Mesenchymal stem cell (in vitro differentiated cells and primary cell): Measurements from ENCODE around the gene RAET1G.

ENCODE experiments used
- DNase-seq: peaks from one replicate; pipeline ENCODE4 v3.0.0-alpha.2; 2013
- H2AFZ ChIP-seq: one replicate; pipeline ENCODE4 v1.6.1; 2013; ENCODE audit warnings: low read depth, mild to moderate bottlenecking, control low read depth, inconsistent platforms, low read length, moderate library complexity
- H2AK5ac ChIP-seq: 2 replicates; pipeline ENCODE4 v1.6.1; 2013; ENCODE audit warnings: low read length, moderate library complexity, mild to moderate bottlenecking, inconsistent platforms; ENCODE audit not compliant: severe bottlenecking
- H2BK120ac ChIP-seq: one replicate; pipeline ENCODE4 v1.6.1; 2013; ENCODE audit warnings: low read depth, mild to moderate bottlenecking, inconsistent platforms, low read length, moderate library complexity
- H2BK12ac ChIP-seq, 2 experiments: one replicate each; pipeline ENCODE4 v1.6.1; 2013; ENCODE audit warnings: inconsistent platforms in 2 of 2, low read length in 2 of 2, mild to moderate bottlenecking in 2 of 2, moderate library complexity in 2 of 2, control low read depth in 1 of 2
- H2BK15ac ChIP-seq: one replicate; pipeline ENCODE4 v1.6.1; 2013; ENCODE audit warnings: mild to moderate bottlenecking, low read depth, inconsistent platforms; ENCODE audit not compliant: poor library complexity, severe bottlenecking
- H2BK5ac ChIP-seq: 2 replicates; pipeline ENCODE4 v1.6.1; 2013; ENCODE audit warnings: low read depth, mild to moderate bottlenecking, low read length, control low read depth, inconsistent platforms; ENCODE audit not compliant: poor library complexity, severe bottlenecking
- H3K14ac ChIP-seq, 2 experiments: one replicate each; pipeline ENCODE4 v1.6.1; 2013; ENCODE audit warnings: inconsistent platforms in 2 of 2, low read length in 2 of 2, control low read depth in 1 of 2, mild to moderate bottlenecking in 1 of 2, moderate library complexity in 1 of 2
- H3K18ac ChIP-seq, 2 experiments: one replicate each; pipeline ENCODE4 v1.6.1; 2013; ENCODE audit warnings: inconsistent platforms in 2 of 2, low read length in 2 of 2, control low read depth in 1 of 2, low read depth in 1 of 2, mild to moderate bottlenecking in 1 of 2
- H3K23ac ChIP-seq, 2 experiments: one replicate each; pipeline ENCODE4 v1.6.1; 2013; ENCODE audit warnings: inconsistent platforms in 2 of 2, low read length in 2 of 2, mild to moderate bottlenecking in 2 of 2, moderate library complexity in 2 of 2, control low read depth in 1 of 2
- H3K27ac ChIP-seq: 2 replicates; pipeline ENCODE4 v1.5.1; 2013; ENCODE audit warnings: mild to moderate bottlenecking, moderate library complexity, low read length, control low read depth, inconsistent platforms; ENCODE audit not compliant: poor library complexity, severe bottlenecking
- H3K27me3 ChIP-seq, 2 experiments: 2 replicates each; pipeline versions ENCODE4 v1.6.1 to v1.7.0; 2013; ENCODE audit warnings: low read length in 2 of 2, mild to moderate bottlenecking in 2 of 2, moderate library complexity in 2 of 2, control low read depth in 1 of 2, inconsistent platforms in 1 of 2; ENCODE audit not compliant: control insufficient read depth in 1 of 2, insufficient read depth in 1 of 2
- H3K36me3 ChIP-seq, 2 experiments: 2 replicates each; pipeline versions ENCODE4 v1.6.1 to v1.7.0; 2013; ENCODE audit warnings: low read length in 2 of 2, control low read depth in 1 of 2, inconsistent platforms in 1 of 2, low read depth in 1 of 2, mild to moderate bottlenecking in 1 of 2; ENCODE audit not compliant: insufficient read depth in 2 of 2, control insufficient read depth in 1 of 2
- H3K4ac ChIP-seq, 2 experiments: one replicate each; pipeline ENCODE4 v1.6.1; 2013; ENCODE audit warnings: inconsistent platforms in 2 of 2, low read length in 2 of 2, mild to moderate bottlenecking in 2 of 2, moderate library complexity in 2 of 2, control low read depth in 1 of 2, low read depth in 1 of 2
- H3K4me1 ChIP-seq: 2 replicates; pipeline ENCODE4 v1.6.1; 2013; ENCODE audit warnings: low read depth, low read length, control low read depth; ENCODE audit not compliant: control insufficient read depth, insufficient read depth
- H3K4me2 ChIP-seq: 2 replicates; pipeline ENCODE4 v1.6.1; 2013; ENCODE audit warnings: low read length, mild to moderate bottlenecking, inconsistent platforms; ENCODE audit not compliant: poor library complexity, severe bottlenecking
- H3K4me3 ChIP-seq, 2 experiments: 2 replicates each; pipeline versions ENCODE4 v1.5.1 to v1.7.0; 2013; ENCODE audit warnings: low read length in 2 of 2, mild to moderate bottlenecking in 2 of 2, control low read depth in 1 of 2, low read depth in 1 of 2; ENCODE audit not compliant: insufficient read depth in 1 of 2
- H3K79me1 ChIP-seq: replicated peaks from 2 replicates; pipeline ENCODE4 v1.6.1; 2013; ENCODE audit warnings: mild to moderate bottlenecking, control low read depth, low read length, inconsistent platforms; ENCODE audit not compliant: poor library complexity, severe bottlenecking
- H3K9ac ChIP-seq: 2 replicates; pipeline ENCODE4 v1.7.0; 2013; ENCODE audit warnings: mild to moderate bottlenecking, low read length, moderate library complexity
- H3K9me3 ChIP-seq: 2 replicates; pipeline ENCODE4 v1.7.0; 2013; ENCODE audit warnings: mild to moderate bottlenecking, low read length; ENCODE audit not compliant: control insufficient read depth
- H4K8ac ChIP-seq: one replicate; pipeline ENCODE4 v1.6.1; 2013; ENCODE audit warnings: inconsistent platforms, mild to moderate bottlenecking, low read length, moderate library complexity
- H4K91ac ChIP-seq: one replicate; pipeline ENCODE4 v1.6.1; 2013; ENCODE audit warnings: mild to moderate bottlenecking, low read length, inconsistent platforms
- WGBS: methylation state at CpG from one replicate; pipeline ENCODE4 v1.1.7; 2013; ENCODE audit warnings: mixed read lengths; 5-methylcytosine and 5-hydroxymethylcytosine counted together

The RAET1G gene

GRCh38 chr6:149888659-149889058 lies 34.3 kb downstream of the RAET1G start:
- peak; percentile 16 for DNase-seq
- H3K23ac ChIP-seq, result no peak overlapping the region
- H2BK5ac ChIP-seq, result no peak overlapping the region
- no peak overlapping the region for H3K27ac ChIP-seq
- no peak overlapping the region for H2AK5ac ChIP-seq
- H4K91ac ChIP-seq, result no peak overlapping the region
- H2BK12ac ChIP-seq, result no peak overlapping the region
- no peaks in the 10 kb centered on the region for H3K79me1 ChIP-seq
- no peak overlapping the region for H2BK120ac ChIP-seq
- H4K8ac ChIP-seq, result no peak overlapping the region
- H3K36me3 ChIP-seq, result no peaks in the 10 kb centered on the region
- H3K4me1 ChIP-seq, result no peaks in the 10 kb centered on the region
- H2BK15ac ChIP-seq, result no peak overlapping the region
- H2AFZ ChIP-seq, result no peak overlapping the region
- peaks cover 0 to 47% of the 10 kb centered on the region in 2 experiments for H3K27me3 ChIP-seq
- H3K4me2 ChIP-seq, result no peak overlapping the region
- no peak overlapping the region for H3K4me3 ChIP-seq
- no peak overlapping the region for H3K14ac ChIP-seq
- H3K9ac ChIP-seq, result no peak overlapping the region
- no peaks in the 10 kb centered on the region for H3K9me3 ChIP-seq
- WGBS, result 70% methylated on average over 1 of the region's 1 CpG
- H3K4ac ChIP-seq, result no peak overlapping the region
- no peak overlapping the region for H3K18ac ChIP-seq

- WGBS, result 90% methylated on average over 9 of the region's 9 CpGs
- no peak overlapping the region for H3K18ac ChIP-seq
- H3K4ac ChIP-seq, result no peak overlapping the region
Measured at GRCh38 chr6:149888093-149888492, 34.8 kb downstream of the RAET1G start.

GRCh38 chr6:149887343-149887742 lies 35.6 kb downstream of the RAET1G start:
- Histone ChIP-seq H2AFZ (no peak overlapping the region), H2BK15ac (no peak overlapping the region), H3K79me1 (no peaks in the 10 kb centered on the region), H3K4me3 (no peak overlapping the region), H3K27me3 (peaks cover 0 to 47% of the 10 kb centered on the region in 2 experiments), H2AK5ac (no peak overlapping the region), H4K91ac (no peak overlapping the region), H3K9ac (peak overlapping the region; percentile 9), H3K9me3 (no peaks in the 10 kb centered on the region), H2BK120ac (no peak overlapping the region), H3K4me2 (no peak overlapping the region), H3K14ac (no peak overlapping the region), H3K23ac (no peak overlapping the region), H2BK5ac (no peak overlapping the region), H3K18ac (no peak overlapping the region), H3K4ac (no peak overlapping the region), H3K36me3 (no peaks in the 10 kb centered on the region), H3K27ac (no peak overlapping the region), H4K8ac (no peak overlapping the region), H2BK12ac (no peak overlapping the region), H3K4me1 (no peaks in the 10 kb centered on the region)
- DNase-seq, result peak; percentile 65
- WGBS, result 49% methylated on average over 2 of the region's 3 CpGs

More at GRCh38 chr6:149888093-149888492, 34.8 kb downstream of the RAET1G start:
- Histone ChIP-seq H2BK15ac (no peak overlapping the region), H3K4me3 (no peak overlapping the region), H2AK5ac (no peak overlapping the region), H4K8ac (peak overlapping the region; percentile 45), H3K27ac (no peak overlapping the region), H3K36me3 (no peaks in the 10 kb centered on the region), H3K9ac (no peak overlapping the region), H3K4me1 (no peaks in the 10 kb centered on the region), H3K23ac (no peak overlapping the region), H4K91ac (no peak overlapping the region), H3K4me2 (no peak overlapping the region), H2AFZ (no peak overlapping the region), H3K14ac (no peak overlapping the region), H3K9me3 (no peaks in the 10 kb centered on the region), H2BK120ac (no peak overlapping the region), H3K27me3 (peaks cover 0 to 47% of the 10 kb centered on the region in 2 experiments), H2BK5ac (no peak overlapping the region), H2BK12ac (no peak overlapping the region), H3K79me1 (no peaks in the 10 kb centered on the region)
- no peak for DNase-seq

GRCh38 chr6:149885888-149886287 lies 37.0 kb downstream of the RAET1G start:
- Histone ChIP-seq H3K18ac (no peak overlapping the region), H3K4me3 (no peak overlapping the region), H3K14ac (no peak overlapping the region), H3K4me1 (no peaks in the 10 kb centered on the region), H3K9me3 (no peaks in the 10 kb centered on the region), H3K23ac (no peak overlapping the region), H3K27me3 (peaks cover 0 to 55% of the 10 kb centered on the region in 2 experiments), H2AFZ (no peak overlapping the region), H2AK5ac (no peak overlapping the region), H4K8ac (no peak overlapping the region), H3K27ac (no peak overlapping the region), H3K36me3 (no peaks in the 10 kb centered on the region), H2BK12ac (no peak overlapping the region), H3K4ac (no peak overlapping the region), H3K9ac (no peak overlapping the region), H2BK120ac (no peak overlapping the region), H2BK5ac (no peak overlapping the region), H4K91ac (no peak overlapping the region), H3K79me1 (no peaks in the 10 kb centered on the region), H2BK15ac (no peak overlapping the region), H3K4me2 (no peak overlapping the region)
- 86% methylated on average over 3 of the region's 3 CpGs for WGBS
- DNase-seq, result no peak
